COLO829 (cell line): Measurements from ENCODE around the gene TNIK.
"Not testable (repeated sequence)": the region's sequence is repeated elsewhere in the genome, so short reads cannot be mapped to it uniquely, and the experiment has no call there.

Experiments used
- DNase-seq: peaks from one replicate; pipeline ENCODE4 v3.0.0; 2012; ENCODE audit warnings: low spot score

Gene TNIK

DNA sequence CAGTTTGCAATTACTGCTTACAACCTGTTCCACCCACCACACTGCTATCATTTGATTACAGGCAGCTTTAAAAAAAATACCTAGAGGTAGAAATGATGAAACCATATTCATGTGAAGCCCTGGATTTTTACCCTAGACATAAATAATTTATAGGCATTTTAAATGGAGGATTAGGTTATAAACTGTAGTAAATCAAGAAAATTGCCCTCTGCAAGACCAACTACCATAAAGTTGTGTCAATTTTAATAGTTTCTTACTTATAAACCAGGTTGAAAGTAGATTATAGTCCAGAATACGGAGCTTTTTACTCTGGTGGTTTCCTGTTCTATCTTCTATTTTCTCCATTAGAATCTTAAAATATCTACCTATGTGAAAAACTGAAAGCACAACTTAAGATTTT is 13.9 kb downstream of the TNIK start:
- DNase-seq, result no peak

DNA sequence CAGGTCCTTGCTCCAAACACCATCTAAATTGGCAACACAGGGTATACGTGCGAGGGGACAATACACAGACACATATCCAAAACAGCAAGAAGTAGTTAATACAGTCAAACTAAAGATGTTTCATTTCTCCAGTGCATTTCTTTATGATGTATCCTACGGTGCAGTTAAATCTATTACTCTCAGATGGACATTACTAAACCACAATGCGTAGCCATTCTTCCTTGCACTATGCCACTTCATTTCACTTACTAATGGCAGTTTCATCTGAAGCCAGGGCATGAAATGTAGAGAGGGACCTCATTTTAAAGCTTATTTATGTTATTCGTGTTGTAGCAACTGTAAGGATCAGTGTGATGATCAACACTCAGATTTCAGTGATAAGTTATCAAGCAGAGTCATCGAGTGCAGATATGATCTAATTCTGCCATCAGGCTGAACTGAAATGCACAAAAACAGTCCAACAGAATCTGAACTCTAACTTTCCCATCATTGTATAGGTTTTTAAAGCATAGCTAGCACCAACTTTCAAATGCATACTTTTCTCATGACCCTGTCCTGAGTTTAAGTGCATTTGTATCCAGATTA is 14.5 kb downstream of the TNIK start:
- DNase-seq, result no peak

DNA sequence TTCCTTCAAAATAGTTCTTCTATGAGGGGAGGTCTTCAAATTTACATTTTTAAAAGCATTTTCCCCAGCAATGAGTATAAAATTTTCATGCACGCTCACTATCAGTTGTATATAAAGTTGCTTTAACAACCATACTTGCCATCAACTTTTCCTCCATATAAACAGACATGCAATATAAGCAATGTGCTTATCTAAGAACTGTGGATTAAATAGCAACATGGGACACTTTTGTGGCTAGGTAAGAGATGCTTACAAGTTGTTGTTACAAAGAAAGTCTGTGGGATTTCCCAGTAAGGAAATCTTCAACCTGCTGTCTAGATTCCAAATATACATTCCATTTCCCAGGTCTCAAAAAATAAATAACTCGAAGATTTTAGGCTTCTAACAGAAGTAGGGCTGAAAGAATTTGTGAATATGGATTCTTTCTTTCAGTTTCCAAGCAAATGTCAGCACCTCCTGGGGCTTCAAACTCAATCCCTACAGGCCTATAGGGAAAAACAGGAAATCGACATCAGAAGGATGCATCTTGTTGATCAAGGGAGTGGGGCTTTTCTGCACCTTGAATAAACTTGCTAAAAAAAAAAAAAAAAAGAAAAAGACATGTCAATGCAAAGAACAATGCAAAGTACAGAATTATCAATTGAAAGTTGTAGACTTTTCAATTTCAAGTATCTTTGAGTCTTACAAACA is 16.1 kb downstream of the TNIK start:
- no peak for DNase-seq

DNA sequence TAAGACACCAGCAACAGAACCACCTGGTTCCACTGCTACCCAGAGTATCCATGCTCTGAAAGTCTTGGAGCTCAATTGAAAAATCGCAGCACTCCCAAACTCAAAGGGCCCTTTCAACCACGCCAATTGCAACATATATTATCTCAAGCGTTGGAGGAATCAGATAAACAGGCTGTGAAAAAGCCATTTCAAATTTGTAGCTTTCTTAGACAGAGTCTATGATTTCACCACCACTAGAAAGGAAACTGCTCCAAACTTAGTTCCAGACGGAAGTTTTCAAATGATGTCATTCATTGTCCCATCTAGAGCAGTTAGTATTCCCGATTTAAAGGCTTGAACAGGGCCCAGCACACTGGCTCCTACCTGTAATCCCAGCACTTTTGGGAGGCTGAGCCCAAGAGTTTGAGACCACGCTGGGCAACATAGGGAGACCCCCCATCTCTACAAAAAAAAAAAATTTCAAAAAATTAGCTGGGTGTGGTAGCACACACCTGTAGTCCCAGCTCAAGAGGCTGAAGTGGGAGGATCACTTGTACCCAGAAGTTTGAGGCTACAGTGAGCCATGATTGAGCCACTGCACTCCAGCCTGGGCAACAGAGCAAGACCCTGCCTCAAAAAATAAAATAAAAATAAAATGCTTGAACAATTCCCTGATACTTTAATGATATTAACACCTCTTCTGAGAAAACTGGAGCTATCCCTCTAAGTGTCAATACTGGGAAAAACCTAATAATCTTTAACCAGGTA is 16.8 kb downstream of the TNIK start:
- peak; percentile 55 for DNase-seq

DNA sequence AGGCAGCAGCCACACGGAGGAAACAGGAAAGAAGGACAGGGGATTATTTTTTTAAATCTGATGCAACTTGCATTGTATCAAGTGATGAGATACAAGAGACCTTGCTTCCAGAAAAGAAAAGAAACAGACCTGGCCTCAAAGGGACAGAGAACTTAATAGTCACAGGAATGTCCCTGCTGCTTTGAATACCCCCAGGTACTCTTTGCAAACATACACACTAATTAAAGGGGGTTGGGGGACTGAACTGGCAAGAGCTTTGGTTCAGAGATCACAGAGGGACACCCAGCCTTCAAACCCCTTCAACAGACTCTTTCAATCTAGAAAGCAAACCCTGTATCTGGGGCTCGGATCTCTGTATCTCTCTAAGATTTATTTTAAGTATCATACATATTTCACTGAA is 18.0 kb downstream of the TNIK start:
- no peak for DNase-seq

DNA sequence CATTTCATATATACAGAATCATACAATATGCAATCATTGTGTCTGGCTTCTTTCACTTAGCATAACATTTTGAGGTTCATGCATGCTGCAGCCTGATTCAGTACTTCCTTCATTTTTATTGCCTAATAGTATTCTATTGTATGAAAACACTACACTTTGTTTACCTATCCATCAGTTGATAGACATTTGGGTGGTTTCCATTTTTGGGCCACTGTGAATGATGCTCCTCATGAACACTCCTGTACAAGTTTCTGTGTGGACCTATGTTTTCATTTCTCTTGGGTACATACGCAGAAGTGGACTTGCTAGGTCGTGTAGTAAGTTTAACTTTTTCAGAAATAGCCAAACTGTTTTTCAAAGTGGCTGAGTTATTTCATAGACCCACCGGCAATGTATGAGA is 18.8 kb downstream of the TNIK start:
- DNase-seq, result no peak

DNA sequence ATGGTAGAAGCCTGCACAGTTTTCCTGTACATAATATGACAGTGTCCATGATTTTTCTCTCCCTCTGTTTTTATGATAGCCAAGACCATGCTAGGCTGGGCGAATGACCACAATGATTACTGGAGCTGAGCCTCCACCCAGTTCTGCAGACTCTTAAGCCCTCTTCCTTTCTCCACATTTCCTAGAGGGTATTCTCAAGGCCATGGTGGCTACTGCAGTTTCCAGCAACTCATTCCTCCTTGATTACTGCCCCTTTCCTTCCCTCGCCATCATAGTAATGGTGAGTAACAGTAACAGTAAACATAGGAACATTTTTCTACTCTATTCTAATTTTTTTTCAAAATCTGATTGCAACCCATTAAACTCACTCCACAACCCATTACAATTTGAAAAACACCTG is 20.2 kb downstream of the TNIK start:
- DNase-seq, result no peak

DNA sequence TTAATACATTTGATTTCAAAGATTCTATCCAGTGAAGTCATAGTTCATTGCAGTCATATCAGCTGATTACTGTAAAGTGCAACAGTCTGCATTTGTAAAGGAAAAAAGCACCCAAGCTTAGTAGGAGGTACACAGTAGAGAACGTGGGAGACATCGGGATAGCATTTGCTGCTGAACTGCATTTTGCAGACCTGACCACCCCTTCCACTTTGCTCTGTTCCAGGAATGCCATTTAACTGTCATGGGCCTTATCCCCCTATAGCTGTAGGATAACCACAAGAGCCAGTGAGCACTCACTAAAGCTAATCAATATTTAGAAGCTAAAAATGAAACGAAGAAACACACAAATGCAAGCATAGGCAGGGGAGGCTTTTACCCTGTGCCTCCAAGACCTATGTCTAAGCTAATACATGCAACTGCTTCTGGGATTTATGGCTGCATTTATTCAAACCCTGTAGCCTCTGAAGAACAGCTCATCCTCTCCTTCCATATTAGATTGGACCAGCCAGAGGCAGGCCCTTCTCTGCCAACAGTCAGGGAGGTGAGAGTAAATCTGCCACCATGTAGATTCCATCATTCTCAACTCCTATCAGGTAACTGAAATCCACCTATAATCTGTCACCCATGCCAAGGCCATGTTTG is 23.0 kb downstream of the TNIK start:
- DNase-seq, result no peak

DNA sequence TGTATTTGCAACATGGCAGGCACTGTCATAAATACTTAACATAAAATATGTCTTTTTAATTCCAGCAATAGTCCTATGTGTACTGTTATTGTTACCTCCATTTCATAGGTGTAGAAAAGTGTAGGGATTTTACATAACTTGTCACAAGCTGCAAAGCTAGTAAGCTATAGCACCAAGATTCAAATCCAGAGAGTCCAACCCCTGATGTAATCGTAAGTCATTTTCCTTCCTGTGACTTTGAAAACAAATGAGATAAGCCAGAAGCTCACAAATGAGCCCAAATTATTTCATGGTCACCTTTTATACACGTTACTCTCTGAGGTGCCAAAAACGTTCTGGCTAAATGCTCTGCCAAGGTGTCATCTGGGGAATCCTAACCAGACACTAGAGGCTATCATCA is 23.8 kb downstream of the TNIK start:
- no peak for DNase-seq

DNA sequence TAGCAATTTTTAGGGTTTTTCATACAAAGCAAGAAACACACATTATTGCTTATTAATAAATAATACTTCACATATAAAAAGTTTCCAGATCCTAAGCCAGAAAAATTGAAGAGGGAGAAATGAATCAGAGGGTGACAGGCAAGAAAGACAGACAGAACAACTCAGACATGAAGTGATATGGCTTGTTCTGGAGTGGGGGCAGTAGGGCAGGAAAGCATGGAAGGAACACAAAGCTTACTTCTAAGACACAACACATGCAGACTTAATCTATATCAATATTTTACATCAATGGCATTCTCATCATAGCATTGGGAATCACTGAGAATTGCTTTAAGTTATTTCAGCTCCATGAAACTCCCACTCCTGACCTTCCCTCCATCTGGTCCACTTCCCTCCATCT is 24.4 kb downstream of the TNIK start:
- no peak for DNase-seq

DNA sequence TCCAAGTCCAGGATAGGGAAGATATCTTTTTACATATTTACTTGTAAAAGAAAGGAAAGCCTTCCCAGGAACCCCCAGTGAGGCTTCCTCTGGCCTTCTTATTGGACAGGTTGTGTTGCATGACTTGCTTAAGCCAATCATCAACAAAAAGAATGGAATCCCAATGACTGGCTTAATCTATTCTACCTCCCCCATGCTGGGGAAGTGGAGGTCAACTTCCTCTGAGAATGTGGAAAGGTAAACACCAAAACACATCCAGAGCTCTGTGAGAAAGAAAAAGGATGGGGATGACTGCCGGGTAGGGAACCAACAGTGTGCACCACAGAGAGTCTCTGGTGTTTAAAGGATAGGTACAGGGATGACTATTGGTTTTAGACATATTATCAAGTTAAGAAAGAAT is 25.1 kb downstream of the TNIK start:
- no peak for DNase-seq

DNA sequence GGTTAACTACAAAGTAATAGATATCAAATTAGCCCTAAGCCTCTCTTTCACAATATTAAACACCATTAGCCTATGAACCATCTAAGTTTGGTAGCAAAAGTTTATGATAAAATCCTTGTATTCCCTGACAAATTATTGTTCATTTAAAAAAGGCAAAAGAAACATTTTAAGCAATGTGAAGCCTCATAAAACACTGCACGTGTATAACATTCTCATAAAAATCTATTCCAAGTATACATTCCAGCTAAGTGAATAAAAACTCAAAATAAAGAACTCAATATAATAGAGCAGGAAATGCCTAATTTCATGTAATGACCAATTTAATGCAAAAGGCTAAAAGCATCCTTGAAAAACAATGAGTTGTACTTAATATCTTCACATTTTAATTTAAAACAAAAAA is 27.7 kb downstream of the TNIK start:
- DNase-seq, result no peak

DNA sequence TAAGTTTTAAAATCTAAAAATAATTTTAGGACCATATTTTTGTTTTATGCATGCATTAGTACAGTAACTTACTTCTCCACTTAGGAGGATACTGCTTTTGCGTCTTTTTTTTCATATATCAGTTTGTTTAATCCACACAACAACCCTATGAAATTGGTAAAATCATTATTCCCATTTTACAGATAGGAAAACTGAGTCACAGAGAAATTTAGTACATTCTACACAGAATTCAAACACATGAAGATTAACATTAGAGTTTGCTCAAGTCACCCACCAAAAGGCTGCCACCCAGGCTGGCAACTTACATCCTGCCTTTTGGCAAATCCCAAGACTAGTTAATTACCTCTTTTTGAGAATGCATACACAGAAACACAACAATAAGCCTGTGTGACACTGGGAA is 28.7 kb downstream of the TNIK start:
- DNase-seq, result no peak

DNA sequence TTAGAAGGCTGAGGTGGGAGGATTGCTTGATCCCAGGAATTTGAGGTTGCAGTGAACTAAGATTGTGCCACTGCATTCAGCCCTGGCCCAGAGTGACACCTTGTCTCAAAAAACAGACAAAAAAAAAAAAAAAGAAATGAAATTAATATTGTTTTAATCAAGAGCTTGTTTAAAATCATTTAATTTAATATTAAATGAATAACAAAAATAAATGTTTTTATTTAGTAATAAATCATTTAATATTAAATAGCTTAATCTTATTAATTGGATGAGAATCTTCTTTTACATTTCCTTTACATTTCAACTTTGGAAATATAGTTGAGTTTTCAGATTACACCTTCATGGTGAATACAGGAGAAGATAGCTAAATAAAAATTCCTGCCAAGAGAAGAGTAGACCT is 29.7 kb downstream of the TNIK start:
- no peak for DNase-seq

DNA sequence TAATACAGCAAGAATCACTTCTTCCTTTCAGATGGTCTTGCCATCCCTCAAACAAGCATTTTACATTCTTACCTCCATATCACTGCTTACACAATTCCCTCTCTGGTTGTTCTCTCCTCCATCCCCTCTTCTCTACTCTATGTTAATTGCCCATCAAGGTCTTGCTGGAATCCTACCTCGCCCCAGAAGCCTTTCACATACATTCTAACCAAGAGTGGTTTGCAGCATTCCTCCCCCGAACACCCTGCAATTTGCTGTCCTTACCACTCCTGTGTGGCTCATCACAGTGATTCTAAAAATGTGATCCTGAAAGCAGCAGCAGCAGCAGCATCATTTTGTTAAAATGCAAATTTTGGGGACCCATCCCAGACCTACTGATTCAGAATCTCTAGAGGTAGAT is 30.6 kb downstream of the TNIK start:
- DNase-seq, result no peak

DNA sequence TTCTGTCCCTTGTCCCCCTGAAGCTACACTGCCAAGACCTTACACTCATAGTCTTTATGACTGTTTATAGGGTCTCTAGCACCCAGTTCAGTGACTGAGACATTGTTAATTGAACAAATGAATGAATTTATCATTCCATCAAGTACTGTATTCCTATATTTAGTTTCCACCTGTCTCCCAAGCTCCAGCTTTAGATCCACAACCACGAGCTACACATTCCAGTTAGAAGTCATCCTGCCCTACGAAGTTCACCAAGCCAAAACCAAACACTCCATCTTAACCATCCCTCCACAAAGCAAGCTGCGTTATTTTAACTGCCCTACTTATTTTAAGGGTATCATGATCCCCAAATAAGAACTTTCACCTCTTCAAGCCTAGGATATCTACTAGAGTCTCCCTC is 31.3 kb downstream of the TNIK start:
- DNase-seq, result no peak

DNA sequence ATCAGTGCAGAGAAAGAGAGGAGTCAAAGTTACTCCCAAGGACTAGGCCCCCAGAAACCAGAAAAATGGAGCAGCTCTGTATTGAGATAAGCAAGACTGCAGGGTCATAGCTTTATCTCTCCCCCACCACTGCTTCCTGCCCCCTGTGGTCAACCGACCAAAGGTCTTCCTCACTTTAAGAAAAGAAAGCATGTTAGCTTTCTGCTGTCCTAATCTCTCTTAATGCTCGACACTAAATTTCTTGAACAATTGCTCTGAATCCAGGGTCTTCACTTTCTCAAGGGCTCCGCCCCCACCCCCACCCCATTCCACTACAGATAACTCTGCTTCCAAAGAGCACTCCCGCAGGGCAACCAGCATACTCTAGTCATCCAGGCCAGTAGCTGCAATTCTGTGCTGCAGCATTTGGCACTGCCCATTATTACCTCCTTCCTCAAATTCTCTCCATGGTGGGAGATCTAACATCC is 31.9 kb downstream of the TNIK start:
- no peak for DNase-seq

DNA sequence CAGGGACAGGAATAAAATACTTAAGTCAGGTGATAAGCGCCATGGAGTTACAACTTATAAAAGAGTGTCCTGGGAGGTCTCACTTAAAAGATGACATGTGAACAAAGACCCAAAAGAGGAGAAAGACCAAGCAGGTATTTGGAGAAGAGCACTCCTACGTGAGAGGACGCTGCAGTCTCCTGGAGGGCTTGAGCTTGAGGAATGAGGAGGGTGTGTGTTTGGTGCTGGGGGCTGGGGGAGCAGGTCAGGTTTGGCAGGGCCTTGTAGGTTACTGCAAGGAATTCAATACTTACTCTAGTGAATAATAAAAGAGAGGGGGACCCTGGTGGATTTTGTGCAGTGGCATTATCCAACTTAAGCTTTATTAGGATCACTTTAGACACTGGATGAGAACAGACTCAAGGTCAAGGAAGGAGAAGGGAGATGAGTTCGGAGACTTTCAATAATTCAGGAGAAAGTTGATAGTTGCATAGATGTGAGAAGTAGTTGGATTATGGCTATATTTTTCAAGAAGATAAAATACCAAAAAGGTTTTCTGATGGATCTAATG is 32.4 kb downstream of the TNIK start:
- DNase-seq, result no peak

DNA sequence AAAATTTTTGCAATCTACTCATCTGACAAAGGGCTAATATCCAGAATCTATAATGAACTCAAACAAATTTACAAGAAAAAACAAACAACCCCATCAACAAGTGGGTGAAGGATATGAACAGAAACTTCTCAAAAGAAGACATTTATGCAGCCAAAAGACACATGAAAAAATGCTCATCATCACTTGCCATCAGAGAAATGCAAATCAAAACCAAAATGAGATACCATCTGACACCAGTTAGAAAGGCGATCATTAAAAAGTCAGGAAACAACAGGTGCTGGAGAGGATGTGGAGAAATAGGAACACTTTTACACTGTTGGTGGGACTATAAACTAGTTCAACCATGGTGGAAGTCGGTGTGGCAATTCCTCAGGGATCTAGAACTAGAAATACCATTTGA is 36.1 kb downstream of the TNIK start:
- not testable (repeated sequence) for DNase-seq

DNA sequence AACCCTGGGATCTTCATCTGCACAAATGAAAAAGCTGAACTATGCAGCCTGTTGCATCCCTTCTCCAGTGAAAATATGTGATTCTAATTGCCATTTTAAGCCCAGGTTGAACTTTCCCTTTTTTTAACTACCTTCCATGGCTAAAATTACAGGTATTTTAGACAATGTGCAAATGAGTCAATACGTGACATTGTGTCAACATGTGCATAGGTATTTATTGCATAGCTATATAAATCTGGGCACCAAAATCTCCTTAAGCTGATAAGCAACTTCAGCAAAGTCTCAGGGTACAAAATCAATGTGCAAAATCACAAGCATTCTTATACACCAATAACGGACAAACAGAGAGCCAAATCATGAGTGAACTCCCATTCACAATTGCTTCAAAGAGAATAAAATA is 37.4 kb downstream of the TNIK start:
- not testable (repeated sequence) for DNase-seq

DNA sequence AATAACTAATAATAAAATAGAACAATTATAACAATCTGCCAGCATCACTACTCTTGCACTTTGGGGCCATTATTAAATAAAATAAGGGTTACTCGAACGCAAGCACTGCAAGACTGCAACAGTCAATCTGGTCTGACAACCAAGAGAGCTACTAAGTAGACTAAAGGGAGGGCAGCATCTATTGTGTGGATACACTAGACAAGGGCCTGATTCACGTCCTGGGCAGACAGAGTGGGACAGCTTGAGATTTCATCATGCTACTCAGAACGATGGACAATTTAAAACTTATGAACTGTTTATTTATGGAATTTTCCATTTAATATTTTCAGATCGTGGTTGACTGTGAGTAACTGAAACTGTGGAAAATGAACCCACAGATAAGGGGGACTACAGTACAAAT is 39.5 kb downstream of the TNIK start:
- DNase-seq, result peak; percentile 45

DNA sequence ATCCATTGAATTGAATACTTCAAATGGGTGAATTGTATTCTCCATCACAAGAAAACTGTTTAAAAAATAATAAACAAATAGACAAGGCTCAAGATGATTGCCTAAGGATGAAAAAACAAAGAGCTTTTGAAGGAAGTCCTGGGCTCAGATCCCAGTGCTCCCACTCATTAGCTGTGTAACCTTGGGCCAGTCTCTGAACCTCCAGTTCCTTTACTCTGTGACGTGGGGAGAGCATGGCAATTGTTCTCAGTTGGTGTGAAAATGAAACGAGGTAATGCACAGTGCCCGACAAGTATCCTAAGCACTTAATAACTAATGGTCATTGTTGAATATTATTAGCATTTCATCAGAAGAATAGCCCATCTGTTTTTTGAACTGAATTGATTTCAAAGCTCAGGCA is 40.7 kb downstream of the TNIK start:
- DNase-seq, result peak; percentile 28

DNA sequence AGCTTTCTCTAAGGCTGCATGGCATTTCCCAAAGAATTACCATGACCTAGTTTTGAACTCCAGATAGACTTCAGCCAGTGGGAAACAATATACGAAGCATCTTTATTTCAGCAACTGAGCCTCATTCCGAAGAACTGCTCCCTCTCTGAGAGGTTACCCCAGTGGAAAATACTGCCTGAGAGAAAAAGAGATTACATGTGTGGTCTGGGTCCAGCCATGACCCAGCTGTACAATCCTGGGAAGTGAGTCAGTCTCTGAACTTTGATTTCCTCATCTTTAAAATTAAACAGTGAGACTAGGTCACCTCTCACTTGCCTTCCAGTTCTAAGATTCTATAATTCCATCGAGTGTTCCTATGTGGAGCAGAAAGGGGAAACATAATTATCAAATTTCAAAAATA is 42.4 kb downstream of the TNIK start:
- DNase-seq, result peak; percentile 63
